GM18870 (cell line): ENCODE results near the gene RMND5B.

Source experiments
- ATAC-seq: cut with Tn5 transposase; IDR thresholded peaks from one replicate; pipeline ENCODE4 v1.9.1; 2021; ENCODE audit warnings: moderate library complexity; ENCODE audit not compliant: unreplicated experiment

The RMND5B gene

GRCh38 chr5:178199581-178200434, 69.0 kb downstream of the RMND5B start:
- ATAC-seq = no peak
